IPS-15b (cell line): Measurements from ENCODE around the gene OR2T27.
"Not testable (repeated sequence)": the region's sequence is repeated elsewhere in the genome, so short reads cannot be mapped to it uniquely, and the experiment has no call there.

Experiments used
- H3K27me3 ChIP-seq: one replicate; pipeline ENCODE4 v1.6.1; 2013; ENCODE audit warnings: low read length; ENCODE audit not compliant: control insufficient read depth, insufficient read depth
- H3K36me3 ChIP-seq: one replicate; pipeline ENCODE4 v1.6.1; 2013; ENCODE audit warnings: low read length; ENCODE audit not compliant: control insufficient read depth, insufficient read depth
- H3K4me1 ChIP-seq: one replicate; pipeline ENCODE4 v1.6.1; 2013; ENCODE audit warnings: mild to moderate bottlenecking, low read length; ENCODE audit not compliant: control insufficient read depth, insufficient read depth
- H3K4me3 ChIP-seq: one replicate; pipeline ENCODE4 v1.5.1; 2013; ENCODE audit warnings: low read depth, low read length
- H3K9ac ChIP-seq: one replicate; pipeline ENCODE4 v1.6.1; 2013; ENCODE audit warnings: low read depth, mild to moderate bottlenecking, low read length
- H3K9me3 ChIP-seq: one replicate; pipeline ENCODE4 v1.6.1; 2013; ENCODE audit warnings: mild to moderate bottlenecking, low read length; ENCODE audit not compliant: control insufficient read depth, insufficient read depth

OR2T27 gene

DNA sequence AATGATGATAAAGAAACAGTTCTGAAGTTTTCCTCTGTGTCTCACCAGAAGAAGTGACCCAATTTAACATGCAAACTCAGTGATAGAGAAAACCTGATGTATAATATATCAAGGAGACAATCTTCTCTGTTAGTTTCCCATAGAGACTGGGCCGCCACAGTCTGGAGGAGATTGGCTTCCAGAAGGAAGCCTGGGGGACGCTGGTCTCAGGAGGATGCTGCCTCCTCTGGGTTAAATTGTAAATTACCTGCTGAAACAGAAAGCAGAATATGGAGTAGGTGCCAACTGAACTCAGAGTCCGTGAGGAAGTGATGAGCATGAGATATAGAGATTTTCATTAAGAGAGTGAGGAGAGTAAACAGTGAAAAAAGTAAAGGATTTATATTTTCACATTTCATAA is 31.5 kb upstream of the OR2T27 start:
- no peaks in the 10 kb centered on the region for H3K4me1 ChIP-seq
- H3K4me3 ChIP-seq: no peak overlapping the region
- H3K9ac ChIP-seq: no peak overlapping the region
- H3K36me3 ChIP-seq: no peaks in the 10 kb centered on the region
- H3K9me3 ChIP-seq: peaks cover 11% of the 10 kb centered on the region
- H3K27me3 ChIP-seq: no peaks in the 10 kb centered on the region

DNA sequence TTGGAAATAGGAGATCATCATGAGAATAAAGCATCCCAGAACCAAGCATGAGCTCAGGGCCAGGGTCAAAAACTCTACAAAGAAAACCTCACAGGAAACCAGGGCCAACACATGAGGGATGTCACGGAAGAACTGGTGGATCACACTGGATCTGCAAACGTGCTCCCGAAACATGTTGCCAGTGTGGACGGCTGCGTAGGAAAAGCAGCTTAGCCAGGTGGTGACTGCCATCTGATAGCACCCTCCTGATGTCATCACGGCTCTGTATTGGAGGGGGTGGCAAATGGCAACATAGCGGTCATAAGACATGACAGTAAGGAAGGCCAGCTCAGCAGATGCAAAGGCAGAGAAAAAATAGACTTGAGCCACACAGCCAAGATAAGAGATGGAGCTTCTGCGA is 26.3 kb upstream of the OR2T27 start:
- H3K36me3 ChIP-seq: no peaks in the 10 kb centered on the region
- no peak overlapping the region for H3K4me3 ChIP-seq
- peaks cover 9% of the 10 kb centered on the region for H3K9me3 ChIP-seq
- no peak overlapping the region for H3K9ac ChIP-seq
- no peaks in the 10 kb centered on the region for H3K4me1 ChIP-seq
- no peaks in the 10 kb centered on the region for H3K27me3 ChIP-seq

- Histone ChIP-seq H3K4me3 (no peak overlapping the region), H3K27me3 (no peaks in the 10 kb centered on the region), H3K4me1 (no peaks in the 10 kb centered on the region), H3K9ac (no peak overlapping the region), H3K36me3 (no peaks in the 10 kb centered on the region), H3K9me3 (no peaks in the 10 kb centered on the region)
These were observed 14.7 kb upstream of the OR2T27 start for GRCh38 chr1:248670003-248670402.

GRCh38 chr1:248663453-248664328 is 8.4 kb upstream of the OR2T27 start:
- not testable (repeated sequence) for H3K4me1 ChIP-seq, H3K4me3 ChIP-seq, H3K9me3 ChIP-seq, H3K36me3 ChIP-seq, H3K27me3 ChIP-seq, H3K9ac ChIP-seq

DNA sequence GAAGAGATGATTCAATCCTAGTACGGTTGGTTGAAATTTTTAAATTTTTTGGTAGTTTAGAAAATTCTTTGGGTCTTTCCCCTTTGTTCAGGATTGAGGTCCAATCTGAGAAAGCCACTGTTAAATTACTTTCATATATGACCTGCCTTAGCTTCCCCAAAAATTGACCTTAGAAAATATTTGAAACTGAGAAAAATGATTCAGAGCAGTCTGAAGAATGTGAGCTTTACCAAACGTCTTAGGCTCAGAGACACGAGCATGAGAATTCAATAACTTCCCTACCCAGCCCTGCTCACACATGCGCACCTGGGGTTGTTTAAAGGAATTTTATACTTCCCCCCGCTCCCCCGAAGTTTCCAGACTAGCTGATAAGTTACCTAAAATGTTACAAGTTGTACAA is 1.5 kb upstream of the OR2T27 start:
- H3K9me3 ChIP-seq, H3K4me3 ChIP-seq, H3K36me3 ChIP-seq, H3K27me3 ChIP-seq, H3K9ac ChIP-seq, H3K4me1 ChIP-seq: not testable (repeated sequence)

DNA sequence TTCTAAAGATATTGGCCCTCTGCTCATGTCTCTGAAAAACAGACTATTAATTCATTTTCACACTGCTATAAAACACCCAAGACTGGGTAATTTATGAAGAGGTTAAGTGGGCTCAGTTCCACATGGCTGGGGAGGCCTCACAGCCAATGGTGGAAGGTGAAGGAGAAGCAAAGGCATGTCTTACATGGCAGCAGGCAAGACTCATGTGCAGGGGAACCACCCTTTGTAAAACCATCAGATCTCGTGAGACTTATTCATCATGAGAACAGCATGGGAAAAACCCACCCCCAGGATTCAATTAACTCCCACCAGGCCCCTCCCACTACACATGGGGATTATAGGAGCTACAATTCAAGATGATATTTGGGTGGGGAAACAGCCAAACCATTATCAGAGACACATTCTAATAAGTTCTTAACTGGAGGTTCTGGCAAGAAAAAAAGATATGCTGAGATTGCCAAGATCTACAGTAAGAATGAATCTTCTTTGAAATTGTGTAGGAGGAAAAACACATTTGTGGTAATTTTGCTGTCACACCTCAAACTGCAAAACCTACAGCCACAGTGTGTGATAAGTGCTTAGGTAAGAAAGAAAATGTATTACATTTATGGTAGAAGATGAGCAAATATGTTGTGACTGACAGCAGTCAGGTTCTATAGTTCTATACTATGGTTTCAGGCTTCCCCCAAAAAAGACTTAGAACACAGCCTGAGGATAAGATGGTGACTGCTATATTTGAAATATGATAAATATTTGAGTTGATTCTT is 6.4 kb downstream of the OR2T27 start:
- not testable (repeated sequence) for H3K27me3 ChIP-seq, H3K36me3 ChIP-seq, H3K4me1 ChIP-seq, H3K4me3 ChIP-seq, H3K9me3 ChIP-seq, H3K9ac ChIP-seq

- H3K9me3 ChIP-seq, H3K4me3 ChIP-seq, H3K27me3 ChIP-seq, H3K9ac ChIP-seq, H3K36me3 ChIP-seq, H3K4me1 ChIP-seq: not testable (repeated sequence)
These were observed 10.2 kb downstream of the OR2T27 start, which contains the start of gene OR2T35 for GRCh38 chr1:248645178-248645577. TSS of gene OR2T35 (minus strand) at chr1:248645278. CDS start at chr1:248639258, 6,020 bp downstream.

DNA sequence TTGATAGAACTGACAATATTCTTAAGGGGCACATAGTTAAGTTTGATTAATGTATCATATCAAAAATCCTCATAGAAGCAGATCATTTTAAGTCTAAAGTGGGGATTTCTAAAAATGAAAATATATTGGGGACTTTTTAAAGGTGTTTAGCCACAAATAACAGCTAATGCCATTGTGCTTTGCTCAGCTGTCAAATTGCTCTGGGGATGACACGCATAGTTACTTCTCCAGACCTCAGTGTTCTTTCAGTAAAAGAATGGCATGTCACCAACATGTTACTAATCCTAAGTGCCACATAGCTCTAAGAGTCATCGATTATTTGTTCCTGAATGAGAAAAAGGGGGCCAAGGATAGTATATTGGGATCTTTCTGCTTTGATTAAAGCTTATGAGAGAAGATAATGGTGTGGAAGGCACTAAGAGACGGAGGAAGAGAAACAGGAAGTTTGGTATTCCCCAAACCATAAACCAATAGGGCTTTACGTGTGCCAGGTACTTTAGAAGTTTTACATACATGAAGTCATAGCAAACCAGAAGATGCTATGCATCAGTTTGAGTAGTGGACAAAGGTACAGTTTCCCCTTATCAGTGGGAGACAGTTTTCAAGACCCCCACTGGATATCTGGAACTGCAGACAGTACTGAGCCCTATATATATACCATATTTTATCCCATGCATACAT is 12.2 kb downstream of the OR2T27 start:
- H3K27me3 ChIP-seq, H3K4me1 ChIP-seq, H3K9ac ChIP-seq, H3K9me3 ChIP-seq, H3K36me3 ChIP-seq, H3K4me3 ChIP-seq: not testable (repeated sequence)

DNA sequence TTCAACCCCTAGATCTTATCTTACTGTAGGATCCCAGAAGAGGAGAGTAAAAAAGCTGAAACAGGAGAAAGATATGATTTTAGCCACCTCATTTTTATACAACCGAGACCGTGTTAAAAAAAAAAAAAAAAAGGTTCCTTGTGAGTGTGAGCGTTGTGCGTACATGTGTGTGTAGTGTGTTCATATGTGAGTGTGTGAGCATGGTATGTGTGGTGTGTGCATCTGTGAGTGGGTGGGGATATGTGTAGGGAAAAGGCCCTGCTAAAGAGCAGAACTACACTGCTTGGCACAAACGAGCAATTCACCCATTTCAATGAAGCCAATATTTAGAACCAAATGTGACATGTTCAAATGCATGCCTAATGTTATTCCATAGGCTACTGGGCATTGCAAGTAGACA is 13.7 kb downstream of the OR2T27 start:
- H3K27me3 ChIP-seq, H3K4me1 ChIP-seq, H3K9me3 ChIP-seq, H3K36me3 ChIP-seq, H3K9ac ChIP-seq, H3K4me3 ChIP-seq: not testable (repeated sequence)

DNA sequence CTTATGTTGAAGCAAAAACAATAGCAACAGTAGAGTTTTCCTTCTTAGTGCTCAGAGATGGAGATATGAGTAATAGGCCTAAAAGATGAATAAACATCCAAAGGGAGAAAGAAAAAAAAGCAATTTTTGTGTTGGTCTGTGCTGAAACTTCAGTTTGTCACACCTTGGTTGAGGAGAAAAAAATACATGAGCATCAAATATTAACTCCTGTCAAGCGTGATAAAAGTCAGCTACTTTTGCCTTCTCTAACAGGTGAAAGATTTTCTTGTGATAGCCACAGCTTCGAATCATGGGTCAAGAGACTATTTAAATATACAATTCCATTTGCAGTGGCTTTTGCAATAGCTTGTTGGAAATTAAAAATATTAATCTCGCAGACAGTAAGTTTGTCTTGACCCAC is 14.4 kb downstream of the OR2T27 start:
- H3K9me3 ChIP-seq, H3K4me3 ChIP-seq, H3K9ac ChIP-seq, H3K4me1 ChIP-seq, H3K27me3 ChIP-seq, H3K36me3 ChIP-seq: not testable (repeated sequence)

DNA sequence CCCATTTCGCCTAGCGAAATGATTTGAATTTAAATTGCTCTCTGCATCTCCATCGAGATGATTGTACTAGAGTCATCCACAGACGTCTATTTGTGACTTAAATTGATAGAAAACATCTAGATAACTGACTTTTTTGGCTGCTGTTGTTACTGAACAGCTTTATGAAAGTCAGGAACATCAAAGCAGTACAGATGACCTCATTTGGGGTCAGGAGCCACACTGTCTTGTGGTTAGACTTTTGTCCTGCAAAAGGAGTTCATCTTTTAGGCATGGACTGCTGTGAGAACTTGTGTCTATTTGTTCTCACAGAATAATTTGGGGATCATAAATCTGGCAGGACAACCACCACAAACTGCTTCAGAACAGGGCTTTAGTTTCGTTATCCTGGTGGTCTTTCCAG is 15.7 kb downstream of the OR2T27 start:
- H3K4me3 ChIP-seq, H3K9ac ChIP-seq, H3K4me1 ChIP-seq, H3K36me3 ChIP-seq, H3K27me3 ChIP-seq, H3K9me3 ChIP-seq: not testable (repeated sequence)

DNA sequence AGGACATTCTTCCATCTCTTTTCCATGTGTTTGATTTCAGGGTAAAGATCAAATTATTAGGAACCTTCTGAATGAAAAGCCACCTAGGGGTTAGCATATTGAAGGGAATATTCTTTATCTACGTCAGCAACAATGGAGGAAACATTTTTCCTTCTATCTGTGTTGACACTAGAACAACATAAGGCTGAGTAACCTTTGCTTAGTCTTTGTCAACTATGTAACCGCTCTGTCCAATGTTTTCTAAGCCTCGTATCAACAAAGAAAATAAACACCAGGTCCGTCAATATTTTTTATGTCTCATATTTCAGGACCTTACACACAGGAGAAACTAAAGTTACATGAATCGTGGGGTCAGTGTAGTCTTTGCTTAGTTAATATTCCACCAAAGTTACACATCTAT is 18.7 kb downstream of the OR2T27 start:
- not testable (repeated sequence) for H3K36me3 ChIP-seq, H3K4me3 ChIP-seq, H3K27me3 ChIP-seq, H3K4me1 ChIP-seq, H3K9me3 ChIP-seq, H3K9ac ChIP-seq
